GM12864 (cell line): ENCODE results near the gene KL.

ENCODE experiments used
- DNase-seq: peaks from one replicate; pipeline ENCODE4 v3.0.0-alpha.2; 2011; ENCODE audit warnings: low read depth
- H3K4me3 ChIP-seq: 2 replicates; pipeline ENCODE4 v1.5.1; 2011; ENCODE audit warnings: mild to moderate bottlenecking, low read depth, low read length, control low read depth
- CTCF ChIP-seq: IDR thresholded peaks from 2 replicates; pipeline ENCODE4 v1.5.1; 2011; ENCODE audit warnings: low read depth, mild to moderate bottlenecking, moderate library complexity, low read length, control low read depth, inconsistent platforms; ENCODE audit errors: missing control alignments

KL gene

GRCh38 chr13:33034882-33035520, 18.8 kb downstream of the KL start:
- H3K4me3 ChIP-seq: no peak overlapping the region
- TF ChIP-seq CTCF: no peak
- DNase-seq: no peak

GRCh38 chr13:33037673-33038072, 21.4 kb downstream of the KL start:
- no peak for TF ChIP-seq CTCF
- DNase-seq: no peak
- no peak overlapping the region for H3K4me3 ChIP-seq

- H3K4me3 ChIP-seq: no peak overlapping the region
- TF ChIP-seq CTCF: no peak
- DNase-seq: no peak
Measured at GRCh38 chr13:33040090-33040489, 23.9 kb downstream of the KL start.

GRCh38 chr13:33045851-33046592, 29.8 kb downstream of the KL start:
- H3K4me3 ChIP-seq: no peak overlapping the region
- TF ChIP-seq CTCF: no peak
- DNase-seq: no peak

- no peak overlapping the region for H3K4me3 ChIP-seq
- TF ChIP-seq CTCF: no peak
- DNase-seq: no peak
Measured at GRCh38 chr13:33050161-33050560, 33.9 kb downstream of the KL start.

- H3K4me3 ChIP-seq: no peak overlapping the region
- no peak for TF ChIP-seq CTCF
- DNase-seq: peak; percentile 18
Measured at GRCh38 chr13:33051632-33052031, 35.4 kb downstream of the KL start.
